ENCODE results near the gene ACOT12.

GRCh38 chr5:81303563-81303962 is 90.4 kb downstream of the ACOT12 start:
- TF ChIP-seq CTCF (IDR thresholded peaks at IDR 0.05) (no peak), POLR2AphosphoS5 (IDR thresholded peaks at IDR 0.05) (no peak), POLR2A (IDR thresholded peaks at IDR 0.05) (no peak)
